SU-DHL-6 (cell line): ENCODE measurements around the gene DCUN1D5.

Experiments used
- H2AFZ ChIP-seq: fragments of 200-600 bp; sonication (generic); 2 replicates; pipeline ENCODE4 v1.6.1; 2014; ENCODE audit warnings: low read depth, mild to moderate bottlenecking, moderate library complexity, mixed read lengths, antibody characterized with exemption, low read length; ENCODE audit not compliant: severe bottlenecking
- H3F3A ChIP-seq: fragments of 200-600 bp; shearing (Covaris generic); 2 replicates; pipeline ENCODE4 v1.6.0; 2016; ENCODE audit warnings: antibody characterized with exemption, mild to moderate bottlenecking; ENCODE audit not compliant: insufficient read depth
- H3K27ac ChIP-seq: fragments of 200-600 bp; sonication (generic); 2 replicates; pipeline ENCODE4 v1.5.1; 2016; ENCODE audit warnings: low read depth, mild to moderate bottlenecking, low read length, moderate library complexity, mixed read lengths
- H3K27me3 ChIP-seq: fragments of 200-600 bp; sonication (generic), shearing (Covaris generic); 2 replicates; pipeline ENCODE4 v1.6.0; 2014; ENCODE audit warnings: mild to moderate bottlenecking, low read length
- H3K36me3 ChIP-seq: fragments of 200-600 bp; sonication (generic); 2 replicates; pipeline ENCODE4 v1.6.1; 2014; ENCODE audit warnings: mild to moderate bottlenecking, low read length, mixed read lengths
- H3K4me2 ChIP-seq: fragments of 300-600, 200-600 bp; shearing (Covaris generic), sonication (generic); 2 replicates; pipeline ENCODE4 v1.6.0; 2014; ENCODE audit warnings: low read length, low read depth, mild to moderate bottlenecking; ENCODE audit not compliant: poor library complexity, severe bottlenecking
- H3K4me3 ChIP-seq: fragments of 200-600 bp; sonication (generic); 2 replicates; pipeline ENCODE4 v1.5.1; 2014; ENCODE audit warnings: antibody characterized with exemption, low read length, mild to moderate bottlenecking, mixed read lengths; ENCODE audit not compliant: insufficient read depth, poor library complexity, severe bottlenecking
- H3K79me2 ChIP-seq: fragments of 200-600 bp; sonication (generic); 2 replicates; pipeline ENCODE4 v1.6.1; 2014; ENCODE audit warnings: mild to moderate bottlenecking, low read length, moderate library complexity; ENCODE audit not compliant: insufficient read depth
- H3K9ac ChIP-seq: fragments of 200-600 bp; sonication (generic); 2 replicates; pipeline ENCODE4 v1.7.0; 2014; ENCODE audit warnings: mild to moderate bottlenecking, low read length
- H3K9me2 ChIP-seq: fragments of 200-600 bp; sonication (generic); replicated peaks from 2 replicates; pipeline ENCODE4 v1.6.1; 2014; ENCODE audit warnings: low read length; ENCODE audit not compliant: insufficient read depth
- H3K9me3 ChIP-seq: fragments of 200-600 bp; sonication (generic); 2 replicates; pipeline ENCODE4 v1.6.1; 2014; ENCODE audit warnings: low read length, mixed read lengths; ENCODE audit not compliant: insufficient read depth
- H4K20me1 ChIP-seq: fragments of 200-600 bp; sonication (generic); 2 replicates; pipeline ENCODE4 v1.6.1; 2014; ENCODE audit warnings: low read depth, mild to moderate bottlenecking, antibody characterized with exemption, low read length, moderate library complexity, mixed read lengths
- EZH2phosphoT487 ChIP-seq: fragments of 200-600 bp; sonication (generic), shearing (Covaris generic); conservative IDR thresholded peaks from 2 replicates; pipeline ENCODE4 v1.6.1; 2018; ENCODE audit warnings: mild to moderate bottlenecking, antibody characterized with exemption, low read length, moderate library complexity, mixed read lengths
- TF ChIP-seq, protein P1 (sequence below): fragments of 200-600 bp; sonication (generic); IDR thresholded peaks from one replicate; pipeline ENCODE4 v1.5.1; 2017; ENCODE audit warnings: antibody characterized with exemption, mild to moderate bottlenecking, low read length, moderate library complexity; ENCODE audit not compliant: insufficient read depth, poor library complexity, severe bottlenecking

Gene DCUN1D5

DNA sequence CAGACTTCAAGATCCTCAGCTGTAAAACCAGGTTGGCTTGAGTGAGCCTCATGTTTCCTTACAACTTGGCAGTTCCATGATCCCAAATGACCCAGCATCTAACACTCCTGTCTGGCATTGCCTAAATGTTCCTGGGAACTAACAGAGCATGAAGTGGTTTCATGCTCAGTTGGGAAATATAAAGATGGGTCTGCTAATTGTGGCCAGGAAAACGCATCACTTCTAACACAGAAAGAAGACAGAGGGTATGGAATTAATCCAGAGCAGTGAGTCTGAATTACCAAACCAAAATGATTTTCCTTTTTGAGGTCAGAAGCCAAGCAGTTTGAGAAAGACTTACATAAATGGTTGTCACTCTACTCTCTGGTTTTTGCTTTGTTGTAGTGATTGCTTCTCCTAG, 75.9 kb downstream of the DCUN1D5 start:
- Histone ChIP-seq H2AFZ (no peak overlapping the region), H3K9me3 (no peaks in the 10 kb centered on the region), H3K9me2 (no peaks in the 10 kb centered on the region), H3K79me2 (no peaks in the 10 kb centered on the region), H3F3A (no peaks in the 10 kb centered on the region), H3K27ac (no peak overlapping the region), H4K20me1 (no peaks in the 10 kb centered on the region), H3K9ac (no peak overlapping the region), H3K27me3 (no peaks in the 10 kb centered on the region), H3K4me2 (no peak overlapping the region), H3K4me3 (no peak overlapping the region), H3K36me3 (no peaks in the 10 kb centered on the region)
- TF ChIP-seq EZH2phosphoT487: no peak
- TF ChIP-seq, protein P1, sequence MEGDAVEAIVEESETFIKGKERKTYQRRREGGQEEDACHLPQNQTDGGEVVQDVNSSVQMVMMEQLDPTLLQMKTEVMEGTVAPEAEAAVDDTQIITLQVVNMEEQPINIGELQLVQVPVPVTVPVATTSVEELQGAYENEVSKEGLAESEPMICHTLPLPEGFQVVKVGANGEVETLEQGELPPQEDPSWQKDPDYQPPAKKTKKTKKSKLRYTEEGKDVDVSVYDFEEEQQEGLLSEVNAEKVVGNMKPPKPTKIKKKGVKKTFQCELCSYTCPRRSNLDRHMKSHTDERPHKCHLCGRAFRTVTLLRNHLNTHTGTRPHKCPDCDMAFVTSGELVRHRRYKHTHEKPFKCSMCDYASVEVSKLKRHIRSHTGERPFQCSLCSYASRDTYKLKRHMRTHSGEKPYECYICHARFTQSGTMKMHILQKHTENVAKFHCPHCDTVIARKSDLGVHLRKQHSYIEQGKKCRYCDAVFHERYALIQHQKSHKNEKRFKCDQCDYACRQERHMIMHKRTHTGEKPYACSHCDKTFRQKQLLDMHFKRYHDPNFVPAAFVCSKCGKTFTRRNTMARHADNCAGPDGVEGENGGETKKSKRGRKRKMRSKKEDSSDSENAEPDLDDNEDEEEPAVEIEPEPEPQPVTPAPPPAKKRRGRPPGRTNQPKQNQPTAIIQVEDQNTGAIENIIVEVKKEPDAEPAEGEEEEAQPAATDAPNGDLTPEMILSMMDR: no peak

DNA sequence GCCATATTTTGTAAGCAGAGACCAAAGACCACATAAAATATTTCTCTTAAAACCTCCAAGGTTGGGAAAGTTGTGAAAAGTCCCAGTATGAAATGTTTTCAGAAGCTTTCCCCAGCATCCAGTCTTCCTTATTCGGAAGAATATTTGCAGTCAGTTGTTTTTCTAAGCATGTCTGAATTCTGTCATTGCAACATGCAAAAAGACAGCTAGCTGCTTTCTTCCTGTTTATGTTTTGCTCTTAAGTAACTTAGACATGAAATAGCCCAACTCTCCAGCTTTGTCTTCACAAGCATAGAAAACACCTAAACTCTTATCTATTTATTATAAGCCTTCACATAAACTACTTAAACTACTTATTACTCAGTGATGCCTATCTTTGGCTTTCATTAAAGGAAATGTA, 78.5 kb downstream of the DCUN1D5 start:
- no peak for TF ChIP-seq EZH2phosphoT487
- TF ChIP-seq, protein P1: no peak
- Histone ChIP-seq H4K20me1 (no peaks in the 10 kb centered on the region), H3K36me3 (no peaks in the 10 kb centered on the region), H2AFZ (no peak overlapping the region), H3F3A (no peaks in the 10 kb centered on the region), H3K9me2 (no peaks in the 10 kb centered on the region), H3K4me2 (no peak overlapping the region), H3K27me3 (no peaks in the 10 kb centered on the region), H3K9ac (no peak overlapping the region), H3K27ac (no peak overlapping the region), H3K4me3 (no peak overlapping the region), H3K9me3 (no peaks in the 10 kb centered on the region), H3K79me2 (no peaks in the 10 kb centered on the region)
